CD4-positive, alpha-beta T cell (primary cell): ENCODE measurements around the gene LHX6. TPM values are rescaled to one million over a fixed set of nuclear protein-coding genes. Genes with fewer than 3 reads are reported as not detected.

Experiments
- ATAC-seq: fragments of 200-7000 bp; cut with Tn5 transposase; one replicate; pipeline ENCODE4 v1.10.0; 2022; ENCODE audit warnings: mild to moderate bottlenecking; ENCODE audit not compliant: poor library complexity
- CTCF ChIA-PET: fragments of 350-600 bp; sonication (Branson Sonifier 250); formaldehyde crosslinking; loops from one replicate; lab custom pipeline; 2021; ENCODE audit warnings: antibody characterized with exemption, inconsistent platforms; lab: Charles Lee
- POLR2A ChIA-PET: fragments of 350-600 bp; sonication (Branson Sonifier 250); formaldehyde crosslinking; loops from one replicate; lab custom pipeline; 2021; ENCODE audit warnings: antibody characterized with exemption, inconsistent platforms; lab: Charles Lee
- DNase-seq, 14 experiments: peaks; one replicate each; pipeline ENCODE4 v3.0.0-alpha.2; 2013 to 2020; ENCODE audit warnings: mixed read lengths in 2 of 14
- H3K27ac ChIP-seq, 2 donors: one replicate each; pipeline versions ENCODE4 v1.5.1 to v1.7.0; 2013; ENCODE audit warnings: low read length in 2 of 2, low read depth in 1 of 2, mild to moderate bottlenecking in 1 of 2
- H3K27me3 ChIP-seq, 2 experiments: 1 replicate in 1 of 2; 2 replicates in 1 of 2; pipeline versions ENCODE4 v1.6.1 to v1.7.0; 2013; ENCODE audit warnings: low read length in 2 of 2, control low read depth in 1 of 2, mild to moderate bottlenecking in 1 of 2, moderate library complexity in 1 of 2; ENCODE audit not compliant: insufficient read depth in 2 of 2, control insufficient read depth in 1 of 2
- H3K36me3 ChIP-seq: one replicate; pipeline ENCODE4 v1.6.1; 2013; ENCODE audit warnings: low read length, control low read depth; ENCODE audit not compliant: insufficient read depth
- H3K4me1 ChIP-seq: one replicate; pipeline ENCODE4 v1.6.1; 2013; ENCODE audit warnings: low read length, control low read depth; ENCODE audit not compliant: insufficient read depth
- H3K4me3 ChIP-seq: one replicate; pipeline ENCODE4 v1.5.1; 2013; ENCODE audit warnings: mild to moderate bottlenecking, low read length, moderate library complexity
- H3K9me3 ChIP-seq, 2 experiments: 1 replicate in 1 of 2; 2 replicates in 1 of 2; pipeline versions ENCODE4 v1.6.1 to v1.7.0; 2013; ENCODE audit warnings: low read length in 2 of 2, mild to moderate bottlenecking in 2 of 2, control low read depth in 1 of 2, moderate library complexity in 1 of 2; ENCODE audit not compliant: control insufficient read depth in 1 of 2, insufficient read depth in 1 of 2
- H3K27ac Mint-ChIP-seq: one replicate; pipeline ENCODE4 v1.8.0; 2020; ENCODE audit warnings: mixed read lengths
- H3K27me3 Mint-ChIP-seq: one replicate; pipeline ENCODE4 v1.8.0; 2021; ENCODE audit warnings: mixed read lengths
- H3K36me3 Mint-ChIP-seq: one replicate; pipeline ENCODE4 v1.8.0; 2021; ENCODE audit warnings: low read depth, mixed read lengths
- H3K4me1 Mint-ChIP-seq: one replicate; pipeline ENCODE4 v1.8.0; 2021; ENCODE audit warnings: low read depth, mixed read lengths
- H3K4me3 Mint-ChIP-seq: one replicate; pipeline ENCODE4 v1.8.0; 2020; ENCODE audit warnings: mild to moderate bottlenecking, mixed read lengths
- H3K9me3 Mint-ChIP-seq: one replicate; pipeline ENCODE4 v1.8.0; 2020; ENCODE audit warnings: mixed read lengths
- CTCF ChIP-seq: fragments of 200-600 bp; IDR thresholded peaks from one replicate; pipeline ENCODE4 v1.8.0; 2022; ENCODE audit warnings: antibody characterized with exemption, mild to moderate bottlenecking
- intact Hi-C, 2 experiments: fragments of 100-400 bp; cut with DNase I in 1 of 2; cut with micrococcal nuclease in 1 of 2; formaldehyde crosslinking; loops; one replicate each; pipeline versions ENCODE4 v1.15.1 to v1.9.0; 2023 to 2025; cut with DNase I, micrococcal nuclease
- total RNA-seq, 174 experiments: library from RNA in 2 of 174; stranded (reverse) in 2 of 174; gene quantifications; one replicate each; pipeline ENCODE4 v1.2.3 and lab custom pipeline; 2021 to 2026

Gene LHX6
- total RNA-seq, 2 experiments from 2014 or later: not detected

DNA sequence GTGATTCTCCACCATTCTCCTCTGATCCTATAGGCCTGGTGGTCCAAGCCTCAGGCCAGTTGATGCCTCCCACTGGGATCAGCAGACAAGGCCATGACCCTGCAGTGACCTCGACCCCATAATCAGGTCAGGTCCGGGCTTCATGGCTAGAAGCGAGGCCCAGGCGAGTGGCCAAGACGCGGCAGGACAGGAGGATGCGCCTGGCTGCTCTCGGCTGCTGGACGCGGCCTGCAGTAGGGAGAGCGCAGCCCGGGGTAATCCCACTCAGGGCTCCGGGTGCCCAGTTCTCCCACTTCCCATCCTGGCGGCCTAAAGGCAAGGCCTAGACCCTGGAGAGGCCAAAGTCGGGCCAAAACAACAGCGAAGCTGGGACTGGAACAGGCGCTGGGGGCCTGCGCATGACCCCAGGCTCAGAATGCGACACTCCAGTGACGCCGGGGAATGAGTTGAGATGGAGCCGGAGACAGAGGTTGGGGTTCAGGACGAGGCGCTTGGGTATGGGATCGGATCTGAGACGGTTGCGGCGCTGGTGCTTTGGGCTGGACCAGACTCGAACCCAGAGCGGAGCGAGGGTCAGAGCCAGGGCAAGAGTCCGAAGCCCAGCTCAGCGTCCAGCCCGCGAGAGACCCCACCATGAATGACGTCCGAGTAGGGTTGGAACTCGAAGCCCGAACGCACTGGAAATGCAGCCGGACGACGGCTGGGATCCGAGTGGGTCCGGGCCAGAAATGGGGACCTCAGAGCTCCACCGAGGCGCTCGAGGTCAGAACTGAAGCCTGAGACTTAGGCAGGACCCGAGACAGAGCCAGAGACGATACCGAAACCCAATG is 3.2 kb downstream of the LHX6 start:
- DNase-seq (no peak), ATAC-seq (no peak)
- peaks cover 0 to 31% of the 10 kb centered on the region in 2 experiments for H3K9me3 ChIP-seq
- peaks cover 55 to 81% of the 10 kb centered on the region in 2 experiments for H3K27me3 ChIP-seq
- no peak overlapping the region for H3K27ac Mint-ChIP-seq
- no peaks in the 10 kb centered on the region for H3K36me3 Mint-ChIP-seq
- POLR2A ChIA-PET: no interaction called here
- no peak overlapping the region for H3K4me3 ChIP-seq
- CTCF ChIA-PET: no interaction called here
- peaks cover 11% of the 10 kb centered on the region for H3K4me1 ChIP-seq
- no peaks in the 10 kb centered on the region for H3K36me3 ChIP-seq
- no peak overlapping the region for H3K4me3 Mint-ChIP-seq
- no peak for TF ChIP-seq CTCF
- peaks cover 2% of the 10 kb centered on the region for H3K4me1 Mint-ChIP-seq
- intact Hi-C loops: no loop called here
- no peak overlapping the region for H3K27ac ChIP-seq
- peaks cover 65% of the 10 kb centered on the region for H3K27me3 Mint-ChIP-seq
- no peaks in the 10 kb centered on the region for H3K9me3 Mint-ChIP-seq

GRCh38 chr9:122223435-122223834 is 5.3 kb downstream of the LHX6 start:
- no peak overlapping the region for H3K4me3 ChIP-seq
- TF ChIP-seq CTCF: no peak
- peaks cover 30% of the 10 kb centered on the region for H3K4me1 ChIP-seq
- Mint-ChIP-seq H3K27ac (no peak overlapping the region), H3K36me3 (no peaks in the 10 kb centered on the region), H3K27me3 (peaks cover 86% of the 10 kb centered on the region), H3K9me3 (no peaks in the 10 kb centered on the region), H3K4me1 (peaks cover 19% of the 10 kb centered on the region), H3K4me3 (no peak overlapping the region)
- DNase-seq (no peak), ATAC-seq (no peak)
- H3K27me3 ChIP-seq: peaks cover 65 to 77% of the 10 kb centered on the region in 2 experiments
- H3K27ac ChIP-seq: no peak overlapping the region
- ChIA-PET POLR2A (no interaction called here), CTCF (no interaction called here)
- no peaks in the 10 kb centered on the region for H3K36me3 ChIP-seq
- H3K9me3 ChIP-seq: peaks cover 0 to 49% of the 10 kb centered on the region in 2 experiments
- intact Hi-C loops: no loop called here

- DNase-seq: no peak
- Mint-ChIP-seq H3K4me1 (peaks cover 26% of the 10 kb centered on the region), H3K36me3 (no peaks in the 10 kb centered on the region), H3K4me3 (no peak overlapping the region), H3K27ac (no peak overlapping the region), H3K9me3 (no peaks in the 10 kb centered on the region), H3K27me3 (peaks cover 92% of the 10 kb centered on the region)
- no peak overlapping the region for H3K27ac ChIP-seq
- H3K9me3 ChIP-seq: peaks cover 0 to 49% of the 10 kb centered on the region in 2 experiments
- intact Hi-C loops: no loop called here
- CTCF ChIA-PET: no interaction called here
- ATAC-seq: no peak
- peaks cover 68 to 80% of the 10 kb centered on the region in 2 experiments for H3K27me3 ChIP-seq
- POLR2A ChIA-PET: no interaction called here
- no peak for TF ChIP-seq CTCF
- H3K4me1 ChIP-seq: peaks cover 26% of the 10 kb centered on the region
- no peak overlapping the region for H3K4me3 ChIP-seq
- H3K36me3 ChIP-seq: no peaks in the 10 kb centered on the region
Observed at GRCh38 chr9:122222791-122223190, 6.0 kb downstream of the LHX6 start.
